ENCODE data around the gene MDC1.
"Not testable (repeated sequence)": the region's sequence is repeated elsewhere in the genome, so short reads cannot be mapped to it uniquely, and the experiment has no call there.

GRCh38 chr6:30723159-30723842, 6.2 kb upstream of the MDC1 start:
- not testable (repeated sequence) for TF ChIP-seq EZH2 (IDR thresholded peaks at IDR 0.05; ENCODE audit: borderline replicate concordance, low read depth, low read length, severe bottlenecking); POLR2AphosphoS5 (IDR thresholded peaks at IDR 0.05; ENCODE audit: insufficient read depth, low read depth, low read length)
- TF ChIP-seq, protein P1, sequence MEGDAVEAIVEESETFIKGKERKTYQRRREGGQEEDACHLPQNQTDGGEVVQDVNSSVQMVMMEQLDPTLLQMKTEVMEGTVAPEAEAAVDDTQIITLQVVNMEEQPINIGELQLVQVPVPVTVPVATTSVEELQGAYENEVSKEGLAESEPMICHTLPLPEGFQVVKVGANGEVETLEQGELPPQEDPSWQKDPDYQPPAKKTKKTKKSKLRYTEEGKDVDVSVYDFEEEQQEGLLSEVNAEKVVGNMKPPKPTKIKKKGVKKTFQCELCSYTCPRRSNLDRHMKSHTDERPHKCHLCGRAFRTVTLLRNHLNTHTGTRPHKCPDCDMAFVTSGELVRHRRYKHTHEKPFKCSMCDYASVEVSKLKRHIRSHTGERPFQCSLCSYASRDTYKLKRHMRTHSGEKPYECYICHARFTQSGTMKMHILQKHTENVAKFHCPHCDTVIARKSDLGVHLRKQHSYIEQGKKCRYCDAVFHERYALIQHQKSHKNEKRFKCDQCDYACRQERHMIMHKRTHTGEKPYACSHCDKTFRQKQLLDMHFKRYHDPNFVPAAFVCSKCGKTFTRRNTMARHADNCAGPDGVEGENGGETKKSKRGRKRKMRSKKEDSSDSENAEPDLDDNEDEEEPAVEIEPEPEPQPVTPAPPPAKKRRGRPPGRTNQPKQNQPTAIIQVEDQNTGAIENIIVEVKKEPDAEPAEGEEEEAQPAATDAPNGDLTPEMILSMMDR (IDR thresholded peaks at IDR 0.05; ENCODE audit: extremely low read depth in 1 of 2, insufficient read depth in 1 of 2, low read depth in 1 of 2, low read length in 2 of 2) = not testable (repeated sequence)
- TF ChIP-seq POLR2A (IDR thresholded peaks at IDR 0.05; ENCODE audit: low read depth, low read length) = peak; percentile 39

Measured in endothelial cell of umbilical vein (primary cell).